ENCODE measurements around the gene TENM3.

DNA sequence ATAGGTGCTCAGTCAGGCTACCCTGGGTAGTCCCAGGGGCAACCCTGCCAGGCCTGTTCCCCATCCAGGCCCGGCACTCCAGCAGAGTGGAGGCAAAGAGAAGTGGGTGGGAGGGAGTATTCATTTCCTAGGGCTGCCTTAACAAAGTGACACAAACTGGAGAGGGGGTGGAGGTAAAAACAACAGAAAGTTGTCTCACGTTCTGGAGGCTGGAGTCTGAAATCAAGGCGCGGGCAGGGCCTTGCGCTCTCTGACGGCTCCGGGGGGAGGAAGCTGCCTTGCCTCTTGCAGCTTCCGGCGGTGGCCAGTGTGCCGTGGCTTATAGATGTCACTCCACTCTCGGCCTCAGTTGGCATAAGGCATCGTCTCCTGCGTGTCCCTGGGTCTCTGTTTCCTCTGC is 583.2 kb downstream of the TENM3 start:
- TF ChIP-seq, protein P1, sequence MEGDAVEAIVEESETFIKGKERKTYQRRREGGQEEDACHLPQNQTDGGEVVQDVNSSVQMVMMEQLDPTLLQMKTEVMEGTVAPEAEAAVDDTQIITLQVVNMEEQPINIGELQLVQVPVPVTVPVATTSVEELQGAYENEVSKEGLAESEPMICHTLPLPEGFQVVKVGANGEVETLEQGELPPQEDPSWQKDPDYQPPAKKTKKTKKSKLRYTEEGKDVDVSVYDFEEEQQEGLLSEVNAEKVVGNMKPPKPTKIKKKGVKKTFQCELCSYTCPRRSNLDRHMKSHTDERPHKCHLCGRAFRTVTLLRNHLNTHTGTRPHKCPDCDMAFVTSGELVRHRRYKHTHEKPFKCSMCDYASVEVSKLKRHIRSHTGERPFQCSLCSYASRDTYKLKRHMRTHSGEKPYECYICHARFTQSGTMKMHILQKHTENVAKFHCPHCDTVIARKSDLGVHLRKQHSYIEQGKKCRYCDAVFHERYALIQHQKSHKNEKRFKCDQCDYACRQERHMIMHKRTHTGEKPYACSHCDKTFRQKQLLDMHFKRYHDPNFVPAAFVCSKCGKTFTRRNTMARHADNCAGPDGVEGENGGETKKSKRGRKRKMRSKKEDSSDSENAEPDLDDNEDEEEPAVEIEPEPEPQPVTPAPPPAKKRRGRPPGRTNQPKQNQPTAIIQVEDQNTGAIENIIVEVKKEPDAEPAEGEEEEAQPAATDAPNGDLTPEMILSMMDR (IDR thresholded peaks at IDR 0.05; ENCODE audit: low read length), result no peak
- no peak for TF ChIP-seq EZH2 (optimal IDR thresholded peaks at IDR 0.05; ENCODE audit: low read depth, low read length)
- TF ChIP-seq EZH2phosphoT487 (IDR thresholded peaks at IDR 0.05; ENCODE audit: low read length), result no peak

Measured in MM.1S (cell line).